ENCODE data around the gene ICA1. TPM values are rescaled to one million over a fixed set of nuclear protein-coding genes. Genes with fewer than 3 reads are reported as not detected.

ICA1 gene
- total and polyA plus RNA-seq, 4 donors, result 1.4 to 22.7 (median 8.1) TPM

- no peak overlapping the region for H3K4me3 ChIP-seq (ENCODE audit: low read depth in 1 of 3, low read length in 3 of 3)
- H3K27me3 ChIP-seq (ENCODE audit: control insufficient read depth in 4 of 4, insufficient read depth in 4 of 4, low read length in 3 of 4), result no peaks in the 10 kb centered on the region
- no peak for TF ChIP-seq RAD21 (IDR thresholded peaks at IDR 0.05)
- H3K27ac ChIP-seq (ENCODE audit: low read depth in 1 of 2, low read length in 2 of 2), result no peak overlapping the region
- H3K4me1 ChIP-seq (ENCODE audit: control insufficient read depth in 4 of 4, insufficient read depth in 4 of 4, low read length in 3 of 4), result peaks cover 0 to 19% (median 16%) of the 10 kb centered on the region in 4 donors
- H3K9me3 ChIP-seq (ENCODE audit: control insufficient read depth in 4 of 4, low read length in 3 of 4), result no peaks in the 10 kb centered on the region
- peaks cover 0 to 3% (median 0%) of the 10 kb centered on the region in 4 donors for H3K36me3 ChIP-seq (ENCODE audit: control insufficient read depth in 4 of 4, insufficient read depth in 3 of 4, low read depth in 1 of 4, low read length in 3 of 4)
- over 99% methylated on average over 2 of the region's 2 CpGs for WGBS
- DNase-seq (ENCODE audit: low spot score), result no peak
- no peak overlapping the region for H3K9ac ChIP-seq (ENCODE audit: low read depth in 1 of 2, low read length in 2 of 2)
Observed at GRCh38 chr7:8092140-8092539, 169.8 kb downstream of the ICA1 start.

- H3K9me3 ChIP-seq (ENCODE audit: control insufficient read depth in 4 of 4, low read length in 3 of 4), result no peaks in the 10 kb centered on the region
- H3K9ac ChIP-seq (ENCODE audit: low read depth in 1 of 2, low read length in 2 of 2), result no peak overlapping the region
- DNase-seq (ENCODE audit: low spot score), result no peak
- no peak for TF ChIP-seq JUND (IDR thresholded peaks at IDR 0.05)
- 98% methylated on average over 6 of the region's 6 CpGs for whole genome bisulfite sequencing
- peaks cover 0 to 12% (median 10%) of the 10 kb centered on the region in 4 donors for H3K4me1 ChIP-seq (ENCODE audit: control insufficient read depth in 4 of 4, insufficient read depth in 4 of 4, low read length in 3 of 4)
- H3K27ac ChIP-seq (ENCODE audit: low read depth in 1 of 2, low read length in 2 of 2), result no peak overlapping the region
- no peaks in the 10 kb centered on the region for H3K27me3 ChIP-seq (ENCODE audit: control insufficient read depth in 4 of 4, insufficient read depth in 4 of 4, low read length in 3 of 4)
- H3K36me3 ChIP-seq (ENCODE audit: control insufficient read depth in 4 of 4, insufficient read depth in 3 of 4, low read depth in 1 of 4, low read length in 3 of 4), result peaks cover 0 to 4% (median 1%) of the 10 kb centered on the region in 4 donors
- H3K4me3 ChIP-seq (ENCODE audit: low read depth in 1 of 3, low read length in 3 of 3), result no peak overlapping the region
Observed at GRCh38 chr7:8089036-8089780, 172.8 kb downstream of the ICA1 start.

GRCh38 chr7:8086239-8086638, 175.7 kb downstream of the ICA1 start:
- Histone ChIP-seq H3K9ac (ENCODE audit: low read depth in 1 of 2, low read length in 2 of 2) (no peak overlapping the region), H3K9me3 (ENCODE audit: control insufficient read depth in 4 of 4, low read length in 3 of 4) (no peaks in the 10 kb centered on the region), H3K4me3 (ENCODE audit: low read depth in 1 of 3, low read length in 3 of 3) (no peak overlapping the region), H3K4me1 (ENCODE audit: control insufficient read depth in 4 of 4, insufficient read depth in 4 of 4, low read length in 3 of 4) (no peaks in the 10 kb centered on the region), H3K36me3 (ENCODE audit: control insufficient read depth in 4 of 4, insufficient read depth in 3 of 4, low read depth in 1 of 4, low read length in 3 of 4) (peaks cover 0 to 4% (median 1%) of the 10 kb centered on the region in 4 donors), H3K27ac (ENCODE audit: low read depth in 1 of 2, low read length in 2 of 2) (no peak overlapping the region), H3K27me3 (ENCODE audit: control insufficient read depth in 4 of 4, insufficient read depth in 4 of 4, low read length in 3 of 4) (no peaks in the 10 kb centered on the region)
- no peak for DNase-seq (ENCODE audit: low spot score)
- 95% methylated on average over 6 of the region's 6 CpGs for WGBS
- TF ChIP-seq CTCF (IDR thresholded peaks at IDR 0.05; ENCODE audit: low read depth, low read length, missing input control) (no peak), ZBTB33 (IDR thresholded peaks at IDR 0.05) (no peak), RAD21 (IDR thresholded peaks at IDR 0.05) (no peak), EGR1 (IDR thresholded peaks at IDR 0.05; ENCODE audit: low read depth in 2 of 2) (no peak), JUND (IDR thresholded peaks at IDR 0.05) (no peak), NR2F2 (IDR thresholded peaks at IDR 0.05) (no peak), RXRA (IDR thresholded peaks at IDR 0.05) (no peak), TAF1 (conservative IDR thresholded peaks at IDR 0.05) (no peak), HNF4G (IDR thresholded peaks at IDR 0.05) (no peak), FOXA2 (IDR thresholded peaks at IDR 0.05) (no peak), SP1 (IDR thresholded peaks at IDR 0.05) (no peak), ATF3 (IDR thresholded peaks at IDR 0.05) (no peak), MAX (IDR thresholded peaks at IDR 0.05) (no peak), GABPA (IDR thresholded peaks at IDR 0.05 in 1 of 2, conservative IDR thresholded peaks at IDR 0.05 in 1 of 2) (no peak)
